Measurements from ENCODE around the gene TMTC1.

TMTC1 gene

DNA sequence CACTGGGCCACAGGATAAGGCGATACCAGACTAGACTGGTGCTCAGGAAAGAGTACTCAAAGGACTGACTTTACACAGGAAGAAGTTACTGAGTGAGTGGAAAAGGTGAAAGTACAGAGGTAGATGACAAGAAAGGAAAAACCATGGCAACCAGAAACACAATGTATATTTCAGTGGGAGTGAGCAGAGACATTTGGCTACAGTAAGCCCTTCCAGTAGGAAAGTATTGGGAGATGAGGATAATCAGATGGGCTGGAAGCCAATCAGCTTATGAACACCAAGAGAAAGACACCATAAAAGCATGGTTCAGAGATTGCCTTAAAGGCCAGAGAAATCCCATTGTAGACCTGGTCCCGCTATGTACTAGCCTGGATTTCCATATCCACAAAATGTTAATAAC lies 51.6 kb downstream of the TMTC1 start:
- no peak for TF ChIP-seq SIN3A (IDR thresholded peaks at IDR 0.05; ENCODE audit: borderline replicate concordance, insufficient read depth, low read length)
- TF ChIP-seq POLR2AphosphoS5 (IDR thresholded peaks at IDR 0.05; ENCODE audit: low read depth, low read length): no peak
- TF ChIP-seq, protein P1, sequence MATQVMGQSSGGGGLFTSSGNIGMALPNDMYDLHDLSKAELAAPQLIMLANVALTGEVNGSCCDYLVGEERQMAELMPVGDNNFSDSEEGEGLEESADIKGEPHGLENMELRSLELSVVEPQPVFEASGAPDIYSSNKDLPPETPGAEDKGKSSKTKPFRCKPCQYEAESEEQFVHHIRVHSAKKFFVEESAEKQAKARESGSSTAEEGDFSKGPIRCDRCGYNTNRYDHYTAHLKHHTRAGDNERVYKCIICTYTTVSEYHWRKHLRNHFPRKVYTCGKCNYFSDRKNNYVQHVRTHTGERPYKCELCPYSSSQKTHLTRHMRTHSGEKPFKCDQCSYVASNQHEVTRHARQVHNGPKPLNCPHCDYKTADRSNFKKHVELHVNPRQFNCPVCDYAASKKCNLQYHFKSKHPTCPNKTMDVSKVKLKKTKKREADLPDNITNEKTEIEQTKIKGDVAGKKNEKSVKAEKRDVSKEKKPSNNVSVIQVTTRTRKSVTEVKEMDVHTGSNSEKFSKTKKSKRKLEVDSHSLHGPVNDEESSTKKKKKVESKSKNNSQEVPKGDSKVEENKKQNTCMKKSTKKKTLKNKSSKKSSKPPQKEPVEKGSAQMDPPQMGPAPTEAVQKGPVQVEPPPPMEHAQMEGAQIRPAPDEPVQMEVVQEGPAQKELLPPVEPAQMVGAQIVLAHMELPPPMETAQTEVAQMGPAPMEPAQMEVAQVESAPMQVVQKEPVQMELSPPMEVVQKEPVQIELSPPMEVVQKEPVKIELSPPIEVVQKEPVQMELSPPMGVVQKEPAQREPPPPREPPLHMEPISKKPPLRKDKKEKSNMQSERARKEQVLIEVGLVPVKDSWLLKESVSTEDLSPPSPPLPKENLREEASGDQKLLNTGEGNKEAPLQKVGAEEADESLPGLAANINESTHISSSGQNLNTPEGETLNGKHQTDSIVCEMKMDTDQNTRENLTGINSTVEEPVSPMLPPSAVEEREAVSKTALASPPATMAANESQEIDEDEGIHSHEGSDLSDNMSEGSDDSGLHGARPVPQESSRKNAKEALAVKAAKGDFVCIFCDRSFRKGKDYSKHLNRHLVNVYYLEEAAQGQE (IDR thresholded peaks at IDR 0.05; ENCODE audit: insufficient read depth in 1 of 2, low read depth in 2 of 2, low read length in 2 of 2): no peak
- TF ChIP-seq TAF1 (IDR thresholded peaks at IDR 0.05; ENCODE audit: borderline replicate concordance, insufficient read depth, low read length): no peak
- no peak for TF ChIP-seq FOXP2 (optimal IDR thresholded peaks at IDR 0.05; ENCODE audit: borderline replicate concordance, extremely low read depth, extremely low read length, insufficient read depth)

GRCh38 chr12:29731591-29731990 lies 52.2 kb downstream of the TMTC1 start:
- no peak for TF ChIP-seq SIN3A (IDR thresholded peaks at IDR 0.05; ENCODE audit: borderline replicate concordance, insufficient read depth, low read length)
- TF ChIP-seq FOXP2 (optimal IDR thresholded peaks at IDR 0.05; ENCODE audit: borderline replicate concordance, extremely low read depth, extremely low read length, insufficient read depth): no peak
- TF ChIP-seq, protein P1 (IDR thresholded peaks at IDR 0.05; ENCODE audit: insufficient read depth in 1 of 2, low read depth in 2 of 2, low read length in 2 of 2): no peak
- no peak for TF ChIP-seq TAF1 (IDR thresholded peaks at IDR 0.05; ENCODE audit: borderline replicate concordance, insufficient read depth, low read length)
- TF ChIP-seq POLR2AphosphoS5 (IDR thresholded peaks at IDR 0.05; ENCODE audit: low read depth, low read length): no peak

- TF ChIP-seq, protein P1 (IDR thresholded peaks at IDR 0.05; ENCODE audit: insufficient read depth in 1 of 2, low read depth in 2 of 2, low read length in 2 of 2): no peak
- TF ChIP-seq POLR2AphosphoS5 (IDR thresholded peaks at IDR 0.05; ENCODE audit: low read depth, low read length) (no peak), FOXP2 (optimal IDR thresholded peaks at IDR 0.05; ENCODE audit: borderline replicate concordance, extremely low read depth, extremely low read length, insufficient read depth) (no peak), SIN3A (IDR thresholded peaks at IDR 0.05; ENCODE audit: borderline replicate concordance, insufficient read depth, low read length) (no peak), TAF1 (IDR thresholded peaks at IDR 0.05; ENCODE audit: borderline replicate concordance, insufficient read depth, low read length) (no peak)
Measured at GRCh38 chr12:29730481-29730880, 53.3 kb downstream of the TMTC1 start.

- TF ChIP-seq POLR2AphosphoS5 (IDR thresholded peaks at IDR 0.05; ENCODE audit: low read depth, low read length) (no peak), TAF1 (IDR thresholded peaks at IDR 0.05; ENCODE audit: borderline replicate concordance, insufficient read depth, low read length) (no peak), SIN3A (IDR thresholded peaks at IDR 0.05; ENCODE audit: borderline replicate concordance, insufficient read depth, low read length) (no peak), FOXP2 (optimal IDR thresholded peaks at IDR 0.05; ENCODE audit: borderline replicate concordance, extremely low read depth, extremely low read length, insufficient read depth) (no peak)
- TF ChIP-seq, protein P1 (IDR thresholded peaks at IDR 0.05; ENCODE audit: insufficient read depth in 1 of 2, low read depth in 2 of 2, low read length in 2 of 2): no peak
Measured at GRCh38 chr12:29728030-29728429, 55.7 kb downstream of the TMTC1 start.
